Neuronal stem cell (in vitro differentiated cells): ENCODE results near the gene REXO5.

Experiments used
- DNase-seq: peaks from one replicate; pipeline ENCODE4 v3.0.0-alpha.2; 2013; ENCODE audit warnings: low spot score
- H2AFZ ChIP-seq: one replicate; pipeline ENCODE4 v1.6.1; 2013; ENCODE audit warnings: mild to moderate bottlenecking, low read length, inconsistent platforms
- H2AK5ac ChIP-seq: 2 replicates; pipeline ENCODE4 v1.6.1; 2013; ENCODE audit warnings: low read depth, mild to moderate bottlenecking, inconsistent platforms, low read length, moderate library complexity, mixed read lengths
- H2BK120ac ChIP-seq: 2 replicates; pipeline ENCODE4 v1.6.1; 2013; ENCODE audit warnings: low read depth, mild to moderate bottlenecking, inconsistent platforms, low read length, moderate library complexity, mixed read lengths
- H2BK12ac ChIP-seq: one replicate; pipeline ENCODE4 v1.6.1; 2013; ENCODE audit warnings: low read length, inconsistent platforms
- H2BK15ac ChIP-seq: 2 replicates; pipeline ENCODE4 v1.6.1; 2013; ENCODE audit warnings: mild to moderate bottlenecking, low read length, inconsistent platforms, mixed read lengths
- H2BK5ac ChIP-seq: one replicate; pipeline ENCODE4 v1.6.1; 2013; ENCODE audit warnings: inconsistent platforms, mild to moderate bottlenecking, low read length, moderate library complexity
- H3K14ac ChIP-seq: one replicate; pipeline ENCODE4 v1.6.1; 2013; ENCODE audit warnings: low read length, inconsistent platforms
- H3K18ac ChIP-seq: 2 replicates; pipeline ENCODE4 v1.6.1; 2013; ENCODE audit warnings: low read length, inconsistent platforms
- H3K23ac ChIP-seq: 2 replicates; pipeline ENCODE4 v1.6.1; 2013; ENCODE audit warnings: low read depth, mild to moderate bottlenecking, mixed read lengths, low read length, inconsistent platforms; ENCODE audit not compliant: poor library complexity
- H3K27ac ChIP-seq: replicated peaks from 3 replicates; pipeline ENCODE4 v1.5.1; 2013; ENCODE audit warnings: low read length, inconsistent platforms
- H3K27me3 ChIP-seq, 3 experiments: 2 replicates each; pipeline ENCODE4 v1.6.1; 2013; ENCODE audit warnings: low read length in 3 of 3, mild to moderate bottlenecking in 2 of 3, inconsistent platforms in 1 of 3, low read depth in 1 of 3, mixed read lengths in 1 of 3, moderate library complexity in 1 of 3; ENCODE audit not compliant: control insufficient read depth in 3 of 3, insufficient read depth in 3 of 3
- H3K36me3 ChIP-seq, 2 donors: replicated peaks in 1 of 2; 2 replicates each; pipeline ENCODE4 v1.6.1; 2013; ENCODE audit warnings: low read length in 2 of 2; ENCODE audit not compliant: control insufficient read depth in 2 of 2, insufficient read depth in 2 of 2
- H3K4ac ChIP-seq: 2 replicates; pipeline ENCODE4 v1.6.1; 2013; ENCODE audit warnings: inconsistent platforms, mild to moderate bottlenecking, low read length, moderate library complexity
- H3K4me1 ChIP-seq, 2 donors: 1 replicate in 1 of 2; 2 replicates in 1 of 2; pipeline ENCODE4 v1.6.1; 2013; ENCODE audit warnings: low read length in 2 of 2, low read depth in 1 of 2; ENCODE audit not compliant: control insufficient read depth in 2 of 2, insufficient read depth in 1 of 2
- H3K4me2 ChIP-seq: one replicate; pipeline ENCODE4 v1.6.1; 2013; ENCODE audit warnings: mild to moderate bottlenecking, low read length, inconsistent platforms; ENCODE audit not compliant: insufficient read depth, poor library complexity, severe bottlenecking
- H3K4me3 ChIP-seq, 2 donors: 2 replicates each; pipeline ENCODE4 v1.5.1; 2013; ENCODE audit warnings: low read length in 2 of 2, mild to moderate bottlenecking in 2 of 2, inconsistent platforms in 1 of 2, moderate library complexity in 1 of 2
- H3K79me1 ChIP-seq: one replicate; pipeline ENCODE4 v1.6.1; 2013; ENCODE audit warnings: low read depth, mild to moderate bottlenecking, inconsistent platforms, low read length, moderate library complexity
- H3K9ac ChIP-seq: one replicate; pipeline ENCODE4 v1.6.1; 2013; ENCODE audit warnings: mild to moderate bottlenecking, low read depth, low read length, inconsistent platforms; ENCODE audit not compliant: poor library complexity
- H3K9me3 ChIP-seq, 2 donors: replicated peaks in 1 of 2; 2 replicates each; pipeline versions ENCODE3 to v1.6.1; 2013; ENCODE audit warnings: low read length in 2 of 2, mild to moderate bottlenecking in 2 of 2, inconsistent platforms in 1 of 2, low read depth in 1 of 2, mixed read lengths in 1 of 2, moderate library complexity in 1 of 2; ENCODE audit not compliant: control insufficient read depth in 2 of 2, insufficient read depth in 1 of 2
- H4K8ac ChIP-seq: one replicate; pipeline ENCODE4 v1.6.1; 2013; ENCODE audit warnings: low read depth, mild to moderate bottlenecking, inconsistent platforms, low read length, moderate library complexity
- H4K91ac ChIP-seq: one replicate; pipeline ENCODE4 v1.6.1; 2013; ENCODE audit warnings: low read length, low read depth, mild to moderate bottlenecking, inconsistent platforms; ENCODE audit not compliant: poor library complexity
- WGBS, 2 donors: extraction: QIAGEN DNeasy Blood & Tissue Kit; methylation state at CpG; one replicate each; pipeline ENCODE4 v1.1.7; 2013; ENCODE audit warnings: missing lambda C conversion rate in 2 of 2, mixed read lengths in 1 of 2; ENCODE audit not compliant: insufficient read length in 2 of 2, insufficient replicate concordance in 1 of 2; ENCODE audit errors: extremely low coverage in 2 of 2; 5-methylcytosine and 5-hydroxymethylcytosine counted together

REXO5 gene

GRCh38 chr16:20884240-20884556 lies 77.9 kb downstream of the REXO5 start:
- no peak overlapping the region for H2BK15ac ChIP-seq
- no peak overlapping the region for H3K4me3 ChIP-seq
- no peak overlapping the region for H3K18ac ChIP-seq
- H2AFZ ChIP-seq: no peak overlapping the region
- H3K23ac ChIP-seq: no peak overlapping the region
- no peak overlapping the region for H3K4ac ChIP-seq
- no peak overlapping the region for H2BK120ac ChIP-seq
- H3K79me1 ChIP-seq: peaks cover 3% of the 10 kb centered on the region
- DNase-seq: no peak
- H3K4me1 ChIP-seq: peaks cover 0 to 3% of the 10 kb centered on the region in 2 donors
- H4K91ac ChIP-seq: no peak overlapping the region
- H2BK12ac ChIP-seq: no peak overlapping the region
- H3K9me3 ChIP-seq: no peaks in the 10 kb centered on the region
- H3K27ac ChIP-seq: no peak overlapping the region
- no CpG with 5 or more reads among the region's 1 CpG for WGBS, 2 donors
- H3K36me3 ChIP-seq: peaks cover 0 to 2% of the 10 kb centered on the region in 2 donors
- no peak overlapping the region for H3K9ac ChIP-seq
- H2BK5ac ChIP-seq: no peak overlapping the region
- no peak overlapping the region for H3K4me2 ChIP-seq
- no peak overlapping the region for H4K8ac ChIP-seq
- no peaks in the 10 kb centered on the region for H3K27me3 ChIP-seq
- no peak overlapping the region for H2AK5ac ChIP-seq
- H3K14ac ChIP-seq: no peak overlapping the region

- H3K4me3 ChIP-seq: no peak overlapping the region
- no peak overlapping the region for H3K4me2 ChIP-seq
- no peak overlapping the region for H3K27ac ChIP-seq
- H4K8ac ChIP-seq: no peak overlapping the region
- H2BK120ac ChIP-seq: no peak overlapping the region
- H3K4me1 ChIP-seq: peaks cover 0 to 3% of the 10 kb centered on the region in 2 donors
- WGBS, 2 donors: no CpG with 5 or more reads among the region's 1 CpG
- no peak overlapping the region for H2AFZ ChIP-seq
- no peak overlapping the region for H2BK15ac ChIP-seq
- no peak for DNase-seq
- no peak overlapping the region for H3K4ac ChIP-seq
- peaks cover 0 to 2% of the 10 kb centered on the region in 2 donors for H3K36me3 ChIP-seq
- no peak overlapping the region for H3K23ac ChIP-seq
- no peak overlapping the region for H2BK5ac ChIP-seq
- H4K91ac ChIP-seq: no peak overlapping the region
- H3K9ac ChIP-seq: no peak overlapping the region
- no peak overlapping the region for H3K18ac ChIP-seq
- H2AK5ac ChIP-seq: no peak overlapping the region
- H3K14ac ChIP-seq: no peak overlapping the region
- peaks cover 3% of the 10 kb centered on the region for H3K79me1 ChIP-seq
- H2BK12ac ChIP-seq: no peak overlapping the region
- no peaks in the 10 kb centered on the region for H3K27me3 ChIP-seq
- H3K9me3 ChIP-seq: no peaks in the 10 kb centered on the region
Measured at GRCh38 chr16:20886320-20886719, 80.0 kb downstream of the REXO5 start.

GRCh38 chr16:20887207-20887606 lies 80.9 kb downstream of the REXO5 start:
- no peak overlapping the region for H3K23ac ChIP-seq
- H3K14ac ChIP-seq: no peak overlapping the region
- H2AK5ac ChIP-seq: no peak overlapping the region
- no peaks in the 10 kb centered on the region for H3K9me3 ChIP-seq
- H2BK5ac ChIP-seq: no peak overlapping the region
- peaks cover 2% of the 10 kb centered on the region in 2 donors for H3K36me3 ChIP-seq
- no peak overlapping the region for H3K27ac ChIP-seq
- peaks cover 0 to 3% of the 10 kb centered on the region in 2 donors for H3K4me1 ChIP-seq
- no peak overlapping the region for H3K9ac ChIP-seq
- H2BK15ac ChIP-seq: no peak overlapping the region
- no peak overlapping the region for H2BK12ac ChIP-seq
- H4K91ac ChIP-seq: no peak overlapping the region
- H2AFZ ChIP-seq: no peak overlapping the region
- no peak overlapping the region for H2BK120ac ChIP-seq
- no peak overlapping the region for H3K18ac ChIP-seq
- H4K8ac ChIP-seq: no peak overlapping the region
- H3K27me3 ChIP-seq: no peaks in the 10 kb centered on the region
- H3K4me3 ChIP-seq: no peak overlapping the region
- no peak overlapping the region for H3K4ac ChIP-seq
- WGBS, 2 donors: no CpG with 5 or more reads among the region's 1 CpG
- H3K79me1 ChIP-seq: peaks cover 3% of the 10 kb centered on the region
- no peak overlapping the region for H3K4me2 ChIP-seq
- DNase-seq: no peak

- no peak overlapping the region for H3K23ac ChIP-seq
- H4K8ac ChIP-seq: no peak overlapping the region
- H3K36me3 ChIP-seq: peaks cover 4 to 25% of the 10 kb centered on the region in 2 donors
- H3K4me2 ChIP-seq: no peak overlapping the region
- H2AFZ ChIP-seq: no peak overlapping the region
- H2AK5ac ChIP-seq: no peak overlapping the region
- H3K9me3 ChIP-seq: no peaks in the 10 kb centered on the region
- no peak overlapping the region for H2BK5ac ChIP-seq
- no peak for DNase-seq
- WGBS, 2 donors: no CpG with 5 or more reads among the region's 4 CpGs
- H3K4me1 ChIP-seq: peaks cover 0 to 3% of the 10 kb centered on the region in 2 donors
- H3K4ac ChIP-seq: no peak overlapping the region
- no peak overlapping the region for H3K4me3 ChIP-seq
- H2BK120ac ChIP-seq: no peak overlapping the region
- no peak overlapping the region for H2BK12ac ChIP-seq
- no peak overlapping the region for H4K91ac ChIP-seq
- no peaks in the 10 kb centered on the region for H3K27me3 ChIP-seq
- no peak overlapping the region for H2BK15ac ChIP-seq
- peaks cover 5% of the 10 kb centered on the region for H3K79me1 ChIP-seq
- no peak overlapping the region for H3K27ac ChIP-seq
- no peak overlapping the region for H3K18ac ChIP-seq
- H3K9ac ChIP-seq: no peak overlapping the region
- no peak overlapping the region for H3K14ac ChIP-seq
Measured at GRCh38 chr16:20889625-20890275, 83.4 kb downstream of the REXO5 start.
